GOT3 (cell line): ENCODE data around the gene MT1E.
"Not testable (repeated sequence)": the region's sequence is repeated elsewhere in the genome, so short reads cannot be mapped to it uniquely, and the experiment has no call there.

ENCODE experiments used
- DNase-seq: peaks from one replicate; lab custom pipeline; 2025; ENCODE audit warnings: mixed read lengths; lab: John Stamatoyannopoulos, UW

Gene MT1E

GRCh38 chr16:56647641-56648431 is 22.3 kb downstream of the MT1E start:
- DNase-seq: no peak

- no peak for DNase-seq
Measured at GRCh38 chr16:56649271-56649670, 23.7 kb downstream of the MT1E start.

GRCh38 chr16:56649820-56650219 is 24.2 kb downstream of the MT1E start:
- DNase-seq: no peak

- DNase-seq: no peak
Measured at GRCh38 chr16:56651586-56651985, 26.0 kb downstream of the MT1E start, which contains the start of gene MT1B. MT1B (plus strand) TSS chr16:56651886; CDS start chr16:56651954, 68 bp downstream.

- no peak for DNase-seq
Measured at GRCh38 chr16:56652600-56652999, 27.0 kb downstream of the MT1E start.

- DNase-seq: no peak
Measured at GRCh38 chr16:56653218-56653617, 27.6 kb downstream of the MT1E start.

- DNase-seq: no peak
Measured at GRCh38 chr16:56657555-56658326, 32.2 kb downstream of the MT1E start, which contains the start of gene MT1F. MT1F (plus strand) TSS chr16:56657959; CDS start chr16:56658059, 100 bp downstream.

GRCh38 chr16:56658327-56658875 is 32.8 kb downstream of the MT1E start:
- no peak for DNase-seq

- no peak for DNase-seq
Measured at GRCh38 chr16:56662357-56663354, 37.1 kb downstream of the MT1E start.

- DNase-seq: no peak
Measured at GRCh38 chr16:56664506-56664905, 38.9 kb downstream of the MT1E start.

GRCh38 chr16:56665286-56666261 is 40.0 kb downstream of the MT1E start:
- DNase-seq: not testable (repeated sequence)

- DNase-seq: no peak
Measured at GRCh38 chr16:56667581-56668571, 42.3 kb downstream of the MT1E start, which contains the start of gene MT1G. MT1G (minus strand) TSS chr16:56668065; CDS start chr16:56667993, 72 bp downstream.

GRCh38 chr16:56669005-56669839 is 43.6 kb downstream of the MT1E start, which contains the start of gene MT1H:
MT1H (plus strand) TSS chr16:56669814; CDS start chr16:56669885, 71 bp downstream.
- DNase-seq: no peak

- DNase-seq: no peak
Measured at GRCh38 chr16:56669840-56670619, 44.4 kb downstream of the MT1E start.

- no peak for DNase-seq
Measured at GRCh38 chr16:56670620-56670934, 45.0 kb downstream of the MT1E start.

GRCh38 chr16:56671691-56672090 is 46.1 kb downstream of the MT1E start:
- DNase-seq: not testable (repeated sequence)

- not testable (repeated sequence) for DNase-seq
Measured at GRCh38 chr16:56672171-56672570, 46.6 kb downstream of the MT1E start.
